GM21423 (cell line): Measurements from ENCODE around the gene KCNT1.

Experiments
- ATAC-seq: cut with Tn5 transposase; IDR thresholded peaks from one replicate; pipeline ENCODE4 v1.9.1; 2021; ENCODE audit warnings: mild to moderate bottlenecking, moderate library complexity; ENCODE audit not compliant: unreplicated experiment

KCNT1 gene

DNA sequence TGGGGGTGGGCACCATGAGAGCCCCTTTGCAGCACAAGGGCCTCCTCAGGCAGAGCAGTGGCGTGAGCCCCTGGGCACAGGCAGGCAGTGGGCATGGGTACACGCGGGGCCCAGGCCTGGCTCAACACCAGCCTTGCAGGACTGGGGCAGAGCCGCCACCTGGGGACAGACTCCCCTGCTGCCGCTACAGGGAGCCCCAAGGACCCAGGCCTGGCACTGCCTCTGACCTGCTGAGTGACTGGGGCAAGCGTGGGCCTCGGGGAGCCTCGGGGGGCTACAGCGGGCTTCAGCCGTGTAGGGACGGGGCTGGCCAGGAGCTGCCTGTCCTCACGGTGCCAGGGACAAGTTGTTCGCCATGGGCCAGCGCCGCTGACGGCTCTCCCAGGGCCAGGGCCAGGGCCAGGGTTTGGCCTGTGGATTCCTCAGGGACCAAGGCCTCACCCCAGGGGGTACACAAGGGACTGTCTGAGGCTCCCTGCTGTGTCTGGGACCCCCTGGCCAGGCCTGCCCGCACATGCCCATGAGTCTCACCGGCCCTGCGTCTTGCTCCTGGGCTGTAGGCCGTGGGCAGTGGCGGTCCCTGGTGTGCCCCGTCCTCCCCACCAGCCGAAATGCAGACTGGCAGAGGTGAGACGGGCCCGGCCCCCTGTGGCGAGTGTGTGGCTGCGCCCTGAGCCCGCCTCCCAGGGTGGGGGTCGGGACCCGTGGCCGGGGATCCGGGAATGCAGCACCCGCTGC lies 42.5 kb downstream of the KCNT1 start:
- no peak for ATAC-seq

DNA sequence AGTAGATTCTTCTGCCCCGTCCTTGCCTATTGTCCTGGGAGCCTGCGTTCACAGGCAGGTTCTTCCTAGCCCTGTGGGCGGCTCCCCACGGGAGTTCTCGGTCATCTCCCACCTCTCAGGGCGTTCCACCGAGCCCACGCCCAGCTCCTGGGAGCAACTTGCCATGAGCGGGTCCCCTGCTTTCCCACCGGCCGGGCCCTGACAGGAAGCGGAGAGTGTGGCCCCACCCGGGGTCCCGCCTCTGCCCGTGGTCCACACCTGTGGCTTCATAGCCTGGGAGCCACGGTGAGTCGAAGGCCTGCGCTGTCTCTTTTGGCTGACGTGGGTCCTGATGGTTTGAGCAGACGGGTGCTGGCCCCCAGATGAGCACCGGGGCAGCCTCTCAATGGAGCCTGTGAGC lies 43.2 kb downstream of the KCNT1 start:
- no peak for ATAC-seq

DNA sequence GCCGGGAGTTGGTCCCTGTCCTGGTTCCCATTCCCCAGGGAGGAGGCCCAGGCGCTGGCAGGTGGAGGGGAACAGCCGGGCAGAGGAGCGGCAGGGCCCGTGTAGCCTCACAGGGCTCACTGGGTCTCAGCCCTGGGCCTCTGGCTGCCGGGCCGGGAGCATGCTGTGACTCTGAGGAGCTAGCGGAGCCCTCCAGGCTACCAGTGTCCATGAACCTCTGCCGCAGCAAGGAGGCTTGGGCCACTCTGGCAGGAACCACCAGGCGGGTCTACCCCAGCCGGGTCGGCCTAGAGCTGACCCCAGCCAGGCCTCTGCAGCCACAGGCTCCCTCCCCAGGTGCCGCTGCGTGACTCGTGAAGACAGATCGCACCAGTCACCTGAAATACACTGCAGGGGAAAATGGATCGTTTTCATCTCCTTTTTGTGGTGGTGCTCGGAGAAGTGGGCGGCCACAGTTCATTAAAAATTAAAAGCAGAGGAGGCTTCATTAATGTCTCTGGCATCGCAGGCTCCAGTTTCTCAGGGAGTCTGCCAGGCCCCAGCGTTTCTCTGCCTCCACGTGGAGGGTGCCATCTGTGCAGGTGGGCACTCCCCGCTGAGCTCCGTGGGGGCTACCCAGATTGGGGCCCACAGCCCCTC lies 43.8 kb downstream of the KCNT1 start:
- no peak for ATAC-seq

DNA sequence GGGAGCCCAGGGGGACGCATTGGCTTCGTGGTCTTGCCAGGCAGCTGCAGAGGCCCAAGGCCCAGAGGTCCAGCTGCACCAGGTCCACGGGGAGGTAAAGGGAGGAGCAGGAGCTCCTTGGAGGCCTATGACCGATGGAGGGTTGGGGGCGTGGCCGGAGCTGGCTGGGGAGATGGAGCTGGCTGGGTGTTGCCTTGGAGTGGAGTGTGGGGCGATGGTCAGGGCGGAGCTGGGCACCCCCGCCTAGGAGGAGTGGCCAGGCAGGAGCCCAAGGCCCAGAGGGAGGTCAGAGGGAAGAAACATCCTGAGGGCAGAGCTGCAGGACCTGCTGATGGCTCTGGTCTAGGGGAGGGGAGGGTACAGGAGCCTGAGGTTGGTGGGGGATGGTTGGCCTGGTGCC lies 44.6 kb downstream of the KCNT1 start:
- no peak for ATAC-seq

DNA sequence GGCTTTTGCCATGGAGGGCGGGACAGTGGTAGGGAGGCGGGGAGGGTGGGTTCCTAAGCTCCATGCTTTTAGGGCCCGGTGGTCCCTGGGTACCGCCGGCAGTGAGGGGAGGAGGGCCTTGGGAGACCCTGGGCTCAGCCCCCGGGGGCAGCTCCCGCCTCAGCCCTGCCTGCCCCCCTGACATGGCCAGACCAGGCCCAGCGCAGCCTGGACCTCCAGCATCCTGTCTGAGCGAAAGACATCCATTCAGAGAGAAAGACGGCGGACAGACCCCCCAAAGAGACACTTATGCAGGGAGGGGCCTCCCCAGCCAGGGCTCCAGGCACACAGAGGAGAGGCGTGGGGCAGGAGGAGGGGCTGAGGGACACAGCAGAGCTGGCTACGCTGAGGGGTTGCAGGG lies 45.3 kb downstream of the KCNT1 start:
- ATAC-seq = no peak

DNA sequence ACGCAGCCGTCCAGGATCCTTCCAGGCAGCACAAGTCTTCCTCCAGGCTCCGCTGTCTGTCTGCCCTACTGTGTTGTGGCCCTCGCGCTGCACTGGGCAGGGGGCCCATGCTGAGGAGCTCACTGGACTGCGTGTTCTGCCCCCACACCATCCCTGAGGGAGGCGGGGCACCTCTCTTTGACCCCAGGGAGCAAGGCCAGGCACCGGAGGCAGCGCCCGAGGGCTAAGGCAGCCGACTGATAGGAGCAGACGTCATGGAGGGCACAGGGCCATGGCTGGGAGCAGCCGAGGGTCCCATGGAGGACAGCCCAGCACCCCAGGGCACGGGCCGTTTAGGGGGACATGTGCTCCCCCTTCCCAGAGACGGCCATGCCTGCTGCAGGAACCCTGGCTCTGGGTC lies 46.7 kb downstream of the KCNT1 start:
- no peak for ATAC-seq

DNA sequence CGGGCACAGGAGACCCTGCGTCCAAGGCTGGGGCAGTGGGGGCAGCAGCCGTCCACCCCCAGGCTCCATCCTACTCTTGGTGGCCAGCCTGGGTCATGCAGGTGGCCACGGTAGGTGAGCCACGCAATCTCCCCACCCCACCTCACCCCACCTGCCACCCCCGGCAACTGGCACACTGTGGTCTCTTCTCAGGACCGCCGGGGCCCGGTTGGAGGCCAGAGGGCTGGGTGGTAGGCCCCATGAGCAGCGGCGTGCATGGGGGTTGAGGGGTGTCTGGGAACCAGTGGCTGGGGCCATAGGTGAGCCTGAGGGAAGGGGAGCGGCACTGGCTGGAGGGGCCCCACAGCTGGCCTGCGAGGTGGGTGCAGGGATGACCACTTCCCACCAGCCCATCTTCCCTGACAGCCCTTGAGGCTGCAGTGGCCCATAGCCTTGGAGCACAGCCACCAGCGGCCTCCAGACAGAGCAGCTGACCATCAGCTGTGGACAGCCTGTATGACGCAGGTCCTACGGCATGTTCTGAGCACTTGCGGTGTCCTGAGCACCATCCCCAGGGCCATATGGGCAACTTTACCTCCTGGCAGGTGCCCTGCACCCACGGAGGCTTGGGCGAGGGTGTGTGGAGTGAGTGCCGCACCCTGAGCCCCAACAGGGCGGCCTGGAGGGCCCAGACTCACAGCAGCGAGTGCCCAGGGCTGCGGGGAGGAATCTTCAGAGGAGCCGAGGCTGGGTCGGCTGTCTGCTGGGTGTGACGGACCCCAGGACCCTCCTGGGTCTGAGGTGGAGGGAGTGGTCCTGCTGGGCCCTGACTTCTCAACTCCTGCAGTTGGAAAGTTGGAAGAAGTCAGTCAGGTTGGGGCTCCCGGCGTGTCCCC lies 47.4 kb downstream of the KCNT1 start:
- ATAC-seq = no peak

DNA sequence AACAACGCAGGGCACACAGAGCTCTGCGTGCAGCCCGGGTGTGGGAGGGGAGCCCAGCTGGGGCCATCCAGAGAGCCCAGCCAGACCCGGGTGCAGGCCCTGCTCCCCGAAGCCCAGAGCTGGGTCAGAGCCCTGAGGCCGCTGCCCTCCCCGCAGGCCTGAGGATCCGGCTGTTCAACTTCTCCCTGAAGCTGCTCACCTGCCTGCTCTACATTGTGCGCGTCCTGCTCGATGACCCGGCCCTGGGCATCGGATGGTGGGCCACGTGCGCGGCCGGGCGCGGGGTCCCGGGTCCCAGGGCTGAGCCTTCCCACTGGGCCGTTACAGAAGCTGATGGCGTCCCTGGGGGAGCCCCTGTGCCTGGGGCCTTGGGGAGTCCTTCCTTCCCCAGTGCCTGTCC lies 48.8 kb downstream of the KCNT1 start:
- ATAC-seq = no peak

DNA sequence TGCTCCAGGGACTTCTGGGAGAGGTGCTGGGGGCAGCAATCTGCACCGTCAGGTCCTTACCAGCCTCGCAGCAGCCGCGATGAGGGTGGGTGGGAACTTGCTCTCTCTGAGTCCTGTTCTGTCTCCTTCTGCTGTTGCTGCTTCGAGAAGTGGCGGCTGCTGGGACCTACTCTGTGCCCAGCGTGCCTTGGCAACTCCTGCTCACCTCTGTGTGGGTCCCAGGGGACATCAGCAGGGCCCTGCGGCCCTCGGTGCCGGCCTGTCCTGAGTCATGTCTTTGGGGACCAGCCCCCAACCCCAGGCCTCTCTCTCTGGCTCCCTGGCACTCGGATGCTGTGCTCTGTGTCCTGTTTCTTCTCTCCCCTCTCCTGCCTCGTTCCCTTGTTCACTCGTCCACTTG lies 49.5 kb downstream of the KCNT1 start:
- no peak for ATAC-seq

DNA sequence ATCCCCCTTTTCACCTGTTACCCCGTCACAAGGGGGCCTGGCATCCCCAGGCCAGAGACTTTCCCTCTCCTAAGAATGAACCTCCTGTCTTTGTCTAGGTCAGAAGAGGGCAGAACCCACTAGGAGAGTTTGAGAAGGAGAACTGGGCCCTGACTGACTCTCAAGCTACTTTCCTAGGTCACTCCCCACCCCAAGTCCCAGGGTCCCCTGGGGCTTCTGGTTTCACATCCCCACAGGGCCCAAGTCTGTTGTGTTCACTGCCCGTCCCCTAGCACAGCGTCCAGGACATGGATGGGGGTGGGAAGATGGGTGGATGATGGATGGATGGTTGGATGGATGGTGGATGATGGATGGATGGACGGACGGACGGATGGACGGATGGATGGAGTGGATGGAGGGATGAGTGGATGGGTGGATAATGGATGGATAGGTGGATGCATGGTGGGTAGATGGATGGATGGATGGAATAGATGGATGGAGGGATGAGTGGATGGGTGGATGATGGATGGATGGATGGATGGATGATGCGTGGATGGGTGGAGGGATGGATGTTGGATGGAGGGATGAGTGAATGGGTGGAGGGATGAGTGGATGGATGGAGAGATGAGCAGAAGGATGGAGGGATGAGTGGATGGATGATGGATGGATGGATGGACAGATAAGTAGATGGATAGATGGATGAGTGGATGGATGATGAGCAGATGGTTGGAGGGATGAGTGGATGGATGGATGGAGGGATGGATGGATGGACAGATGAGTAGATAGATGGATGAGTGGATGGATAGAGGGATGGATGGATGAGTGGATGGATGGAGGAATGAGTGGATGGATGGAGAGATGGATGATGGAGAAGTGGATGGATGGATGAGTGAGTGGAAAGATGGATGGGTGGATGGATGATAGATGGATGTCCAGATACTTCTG lies 50.6 kb downstream of the KCNT1 start:
- ATAC-seq = no peak

DNA sequence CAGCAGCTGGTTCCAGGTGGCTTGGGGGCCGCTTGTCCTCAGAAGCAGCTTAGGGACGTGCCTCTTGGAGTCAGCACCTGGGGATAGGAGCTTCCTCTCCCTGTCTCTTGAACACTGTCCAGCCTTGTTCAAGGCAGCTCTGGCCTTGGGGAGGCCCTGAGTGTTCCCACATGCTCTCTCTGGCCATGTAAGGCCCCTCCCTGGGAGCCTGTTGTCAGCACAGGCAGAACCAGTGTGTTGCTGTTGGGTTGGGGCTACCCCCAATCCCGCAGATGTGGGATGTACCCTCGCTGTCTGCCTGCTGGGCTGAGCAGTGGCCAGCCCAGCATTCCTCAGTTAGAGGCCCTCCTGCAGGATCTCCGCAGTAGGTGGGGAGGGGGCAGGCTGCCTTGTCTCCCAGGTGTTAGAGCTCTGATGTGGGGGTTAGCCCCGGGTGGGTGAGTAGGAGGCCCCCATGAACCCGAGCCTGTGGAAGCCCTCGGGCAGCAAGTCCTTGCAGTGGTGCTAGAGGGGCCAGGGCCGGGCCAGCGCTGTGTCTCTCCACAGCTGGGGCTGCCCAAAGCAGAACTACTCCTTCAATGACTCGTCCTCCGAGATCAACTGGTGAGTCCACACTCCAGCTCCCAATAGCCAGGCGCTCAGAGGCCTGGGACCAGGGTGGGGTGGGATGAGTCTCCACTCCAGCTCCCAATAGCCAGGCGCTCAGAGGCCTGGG lies 51.6 kb downstream of the KCNT1 start:
- no peak for ATAC-seq

DNA sequence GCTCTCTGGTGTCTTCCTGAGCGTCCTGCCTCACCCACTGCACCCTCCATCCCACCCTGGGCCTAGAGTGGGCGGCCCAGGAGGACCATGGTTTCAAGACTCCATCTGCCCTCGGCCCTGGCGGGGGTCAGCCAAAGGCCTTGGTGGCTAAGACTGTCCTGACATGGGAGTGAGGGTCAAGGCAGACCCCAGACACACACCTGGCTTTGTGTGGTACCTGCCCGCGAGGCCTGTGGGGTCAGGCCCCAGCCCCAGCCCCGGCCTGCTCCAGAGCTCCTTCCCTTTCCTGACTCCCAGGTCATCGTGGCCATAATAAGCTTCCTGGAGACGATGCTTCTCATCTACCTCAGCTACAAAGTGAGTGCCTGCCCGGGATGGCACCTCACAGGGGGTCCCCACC lies 54.6 kb downstream of the KCNT1 start:
- ATAC-seq = no peak

DNA sequence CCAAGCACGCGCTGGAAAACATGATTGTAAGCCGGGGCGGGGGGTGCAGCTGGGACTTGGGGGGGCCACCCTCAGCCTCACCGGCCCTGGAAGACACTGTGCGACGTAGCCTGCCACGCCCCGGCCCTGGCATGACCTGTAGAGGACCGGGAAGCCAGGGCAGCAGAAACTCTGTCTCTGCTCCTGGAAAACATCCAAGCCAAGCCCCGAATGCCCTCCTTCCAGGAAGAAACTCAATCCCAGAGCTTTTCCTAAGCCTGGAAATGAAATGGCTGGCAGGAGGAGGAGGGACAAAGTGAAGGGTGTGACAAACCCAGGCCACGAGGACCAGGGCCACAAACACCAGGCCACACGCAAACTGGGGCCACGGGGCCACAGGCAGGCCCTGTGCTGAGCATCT lies 55.4 kb downstream of the KCNT1 start:
- no peak for ATAC-seq

DNA sequence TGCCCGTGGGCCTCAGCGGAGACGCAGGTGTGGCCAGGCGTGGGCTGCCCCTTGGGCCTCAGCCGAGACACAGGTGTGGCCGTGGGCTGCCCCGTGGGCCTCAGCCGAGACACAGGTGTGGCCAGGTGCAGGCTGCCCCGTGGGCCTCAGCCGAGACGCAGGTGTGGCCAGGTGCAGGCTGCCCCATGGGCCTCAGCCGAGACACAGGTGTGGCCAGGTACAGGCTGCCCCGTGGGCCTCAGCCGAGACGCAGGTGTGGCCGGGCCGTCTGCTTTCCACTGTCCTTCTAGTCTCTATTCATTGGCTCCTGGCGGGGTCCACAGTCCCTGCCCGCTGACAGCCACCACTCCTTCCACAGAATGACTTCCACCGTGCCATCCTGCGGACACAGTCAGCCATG lies 56.1 kb downstream of the KCNT1 start:
- ATAC-seq = no peak

DNA sequence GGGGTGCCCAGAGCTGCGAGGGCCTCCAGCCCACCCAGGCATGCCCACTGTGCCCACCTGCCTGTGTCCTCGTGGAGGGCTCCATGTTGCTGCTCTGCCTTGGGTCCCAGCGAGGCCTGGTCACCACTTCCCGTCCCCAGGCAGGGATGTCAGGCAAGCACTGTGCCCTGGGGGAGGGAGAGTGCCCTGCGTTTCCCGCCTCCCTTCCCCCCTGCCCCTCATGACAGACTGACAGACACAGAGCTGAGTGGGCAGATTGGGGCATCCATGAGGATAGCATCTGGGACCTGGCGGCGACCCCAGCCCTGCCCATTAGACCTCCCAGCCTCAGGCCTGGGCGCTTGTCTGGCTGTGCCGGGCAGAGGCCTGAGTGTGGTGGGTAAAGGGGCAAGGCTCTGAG lies 56.9 kb downstream of the KCNT1 start:
- no peak for ATAC-seq

DNA sequence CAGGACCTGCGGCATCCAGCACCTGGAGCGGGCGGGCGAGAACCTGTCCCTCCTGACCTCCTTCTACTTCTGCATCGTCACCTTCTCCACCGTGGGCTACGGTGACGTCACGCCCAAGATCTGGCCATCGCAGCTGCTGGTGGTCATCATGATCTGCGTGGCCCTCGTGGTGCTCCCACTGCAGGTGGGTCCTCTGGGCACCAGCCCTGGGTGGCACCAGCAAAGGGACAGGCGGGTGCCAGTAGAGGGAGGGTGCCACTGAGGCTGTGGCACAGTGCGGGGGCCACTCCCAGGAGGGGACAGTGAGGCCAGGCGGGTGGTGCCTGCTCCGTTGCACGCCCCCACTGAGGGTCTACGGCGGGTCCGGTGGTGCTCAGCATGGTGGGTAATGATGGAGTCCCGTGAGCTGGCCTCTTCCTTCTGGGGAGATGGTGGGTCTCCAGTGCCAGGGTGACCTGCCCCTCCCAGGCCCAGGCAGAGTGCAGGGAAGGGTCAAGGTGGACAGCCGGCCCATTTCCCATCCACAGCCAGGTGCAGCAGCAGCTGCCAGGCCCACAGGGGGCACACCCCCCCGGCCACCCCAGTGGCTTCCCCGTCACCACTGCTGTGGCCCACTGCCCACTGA lies 57.8 kb downstream of the KCNT1 start:
- ATAC-seq = no peak

DNA sequence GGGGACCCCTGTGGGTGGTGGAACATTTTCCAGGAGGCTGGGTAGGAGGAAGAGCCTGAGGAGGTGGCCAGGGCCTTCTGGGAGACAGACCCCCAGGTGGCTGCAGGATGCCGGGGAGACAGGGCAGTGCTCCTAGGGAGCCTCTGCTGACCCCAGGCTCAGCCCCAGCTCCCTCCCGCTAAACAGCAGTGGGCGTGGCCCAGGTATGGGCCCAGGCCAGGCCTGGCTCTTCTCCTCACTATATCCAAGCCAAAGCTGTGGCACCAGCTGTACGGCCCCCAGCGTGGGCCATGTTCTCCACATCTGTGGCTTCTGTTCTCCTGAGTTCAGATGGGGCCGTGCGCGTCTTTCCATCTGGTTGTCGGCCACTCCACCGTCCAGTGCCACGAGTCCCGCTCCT lies 58.5 kb downstream of the KCNT1 start:
- no peak for ATAC-seq

DNA sequence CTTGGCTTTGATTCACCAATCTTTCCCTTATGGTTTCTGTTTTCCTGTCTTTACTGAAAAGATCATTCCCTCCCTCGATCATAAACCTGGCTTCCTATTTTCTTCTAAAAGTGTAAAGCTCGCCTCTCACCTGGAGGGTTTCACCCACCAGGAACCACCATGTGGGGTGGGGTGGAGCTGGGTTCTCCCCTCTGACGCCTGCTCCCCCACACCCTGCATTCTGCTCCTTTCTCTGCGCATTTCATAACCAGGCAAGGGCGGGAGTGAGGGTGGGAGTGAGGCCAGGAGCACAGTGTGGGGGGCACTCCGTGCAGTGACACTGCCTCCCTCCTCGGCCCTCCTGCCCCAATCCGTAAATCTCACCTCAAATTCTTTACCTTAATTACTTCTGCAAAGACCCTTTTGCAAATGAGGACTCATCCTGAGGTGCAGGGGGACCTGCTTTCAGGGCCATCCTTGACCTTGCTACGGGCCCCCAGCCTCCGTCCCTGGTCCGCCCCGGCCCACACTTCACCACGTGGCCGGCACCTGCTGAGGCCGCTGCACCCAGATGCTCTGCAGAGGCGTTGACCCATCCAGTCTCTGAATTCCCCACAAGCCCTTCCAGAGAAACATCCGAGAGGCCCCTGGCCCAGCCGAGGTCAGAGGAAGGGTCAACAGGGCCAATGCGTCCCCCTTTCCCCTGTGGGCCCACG lies 59.3 kb downstream of the KCNT1 start:
- ATAC-seq = no peak

DNA sequence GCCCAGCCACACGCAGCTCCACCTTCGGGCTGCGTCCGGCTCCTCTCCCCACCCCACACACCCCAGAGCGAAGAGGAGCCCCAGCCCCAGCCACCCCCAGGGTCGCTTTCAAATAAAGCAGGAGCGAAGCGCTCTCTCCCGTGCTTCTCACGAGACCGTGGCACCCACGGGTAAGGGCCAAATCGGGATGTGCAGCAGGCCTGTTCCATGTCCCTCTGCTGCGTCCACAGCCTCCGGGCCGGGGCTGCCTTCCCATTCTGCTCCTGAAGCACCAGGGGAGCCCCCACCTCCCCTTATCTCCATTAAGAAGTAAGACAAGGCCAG lies 59.8 kb downstream of the KCNT1 start:
- no peak for ATAC-seq
